ENCODE data around the gene CALML6.

DNA sequence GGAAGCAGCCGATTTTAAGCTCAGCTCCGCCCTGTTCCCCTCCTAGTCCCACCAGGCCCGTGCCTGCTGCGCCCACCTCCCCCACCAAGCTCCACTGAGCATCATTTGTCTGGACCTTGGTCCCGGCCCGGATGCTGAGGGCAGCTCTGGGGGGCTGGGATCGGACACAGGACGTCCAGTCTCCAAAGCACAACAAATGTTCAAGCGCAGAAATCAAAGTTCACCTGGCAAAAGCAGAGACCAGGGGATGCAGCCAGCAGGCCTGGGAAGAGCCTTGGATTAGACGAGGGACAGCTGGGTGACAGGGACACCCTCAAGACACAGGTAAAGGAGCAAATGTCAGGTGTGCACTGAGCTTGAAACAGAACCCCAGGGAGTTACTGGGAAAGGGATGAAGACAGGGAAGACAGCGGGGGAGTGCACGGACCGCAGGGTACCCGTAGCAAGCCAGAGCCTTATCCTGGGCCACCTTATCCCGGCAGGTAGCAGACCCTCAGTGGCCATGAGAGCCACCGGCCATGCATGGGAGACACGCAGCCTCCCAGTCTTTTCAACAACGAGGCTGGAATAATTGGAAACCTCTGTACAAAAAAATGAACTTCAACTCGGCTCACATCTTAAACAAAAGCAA is 26.3 kb downstream of the CALML6 start:
- no peak for TF ChIP-seq POLR2AphosphoS5 (IDR thresholded peaks at IDR 0.05; ENCODE audit: low read depth, low read length)
- no peak for TF ChIP-seq POLR2A (IDR thresholded peaks at IDR 0.05; ENCODE audit: low read depth, low read length)
